HG03469 (cell line): ENCODE data around the gene CAMTA1.

Source experiments
- ATAC-seq: cut with Tn5 transposase; IDR thresholded peaks from one replicate; pipeline ENCODE4 v1.9.1; 2021; ENCODE audit warnings: mild to moderate bottlenecking, moderate library complexity, moderate number of reproducible peaks; ENCODE audit not compliant: unreplicated experiment

Gene CAMTA1

DNA sequence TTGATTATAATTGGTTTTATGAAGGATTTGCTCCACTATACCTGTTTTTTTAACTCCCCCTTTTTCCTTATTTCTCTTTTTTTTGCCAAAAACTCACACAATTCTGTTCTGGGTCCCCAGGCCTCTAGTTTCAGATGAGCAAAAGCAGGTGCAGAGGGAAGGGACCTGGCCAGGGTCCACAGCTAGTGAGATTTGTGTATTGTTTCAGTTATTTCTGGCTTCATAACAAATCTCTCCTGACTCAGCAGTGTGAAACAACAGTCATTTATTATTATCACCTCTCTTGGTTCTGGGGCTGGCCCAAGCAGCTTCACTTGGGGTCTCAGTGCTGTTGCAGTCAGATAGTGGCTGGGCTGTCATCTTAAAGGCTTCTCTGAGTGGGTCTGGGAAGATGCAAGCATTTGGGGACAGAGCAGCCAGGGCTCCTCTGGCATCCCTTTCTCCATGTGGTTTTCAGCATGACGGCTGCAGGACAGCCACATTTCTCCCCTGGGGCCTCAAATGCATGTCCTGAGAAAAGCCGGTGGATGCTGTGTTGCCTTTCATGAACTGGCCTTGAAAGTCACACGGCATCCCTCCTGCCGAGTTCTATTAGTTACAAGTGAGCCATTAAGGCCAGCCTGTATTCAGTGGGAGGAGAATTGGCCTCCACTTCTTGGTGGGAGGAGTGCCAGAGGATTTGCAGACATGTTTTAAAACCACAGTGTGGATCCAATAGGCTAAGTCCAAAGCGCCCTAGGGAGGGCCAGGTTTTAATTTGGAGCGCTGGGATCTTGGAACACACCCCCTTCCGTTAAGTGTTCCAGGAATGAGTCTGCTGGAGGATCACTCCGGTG is 137.1 kb downstream of the CAMTA1 start:
- ATAC-seq = no peak

DNA sequence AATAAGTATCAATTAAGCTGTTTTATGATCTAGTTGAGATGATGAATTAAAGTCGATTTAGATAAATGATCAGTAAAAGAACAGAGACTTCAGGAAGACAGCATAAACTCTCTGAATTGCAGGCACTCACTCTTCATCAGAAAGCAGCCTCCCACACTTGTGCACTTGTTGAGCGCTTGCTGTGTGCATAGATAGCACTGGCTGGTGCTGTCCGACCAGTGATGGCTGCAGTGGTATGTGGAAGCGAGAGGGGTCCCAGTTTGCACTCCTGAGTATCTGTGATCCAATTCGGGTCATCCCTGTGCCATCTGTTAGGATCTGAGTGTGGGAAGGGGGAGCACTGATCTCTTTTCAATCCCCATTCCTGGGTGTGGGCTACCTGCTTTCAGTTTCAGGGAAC is 137.8 kb downstream of the CAMTA1 start:
- ATAC-seq = no peak

DNA sequence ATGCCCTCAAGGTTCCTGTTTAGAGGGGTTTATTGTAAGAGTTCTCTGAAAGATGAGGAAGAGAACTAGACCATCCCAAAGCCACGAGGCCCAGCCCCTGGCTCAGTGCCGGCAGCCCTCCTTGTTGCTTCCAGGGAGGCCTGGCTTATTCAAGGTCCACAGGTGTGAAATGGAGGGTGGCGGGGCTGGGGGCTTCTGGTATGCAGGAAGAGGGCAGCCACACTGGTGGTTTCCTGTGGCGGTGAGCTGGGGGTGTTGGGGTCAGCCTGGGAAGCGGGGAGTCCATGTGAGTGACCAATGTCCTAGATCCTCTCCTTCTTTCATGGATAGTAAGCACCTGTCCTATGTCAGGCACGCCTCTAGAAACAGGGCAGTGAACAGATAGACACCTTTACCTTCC is 138.2 kb downstream of the CAMTA1 start:
- ATAC-seq = no peak

DNA sequence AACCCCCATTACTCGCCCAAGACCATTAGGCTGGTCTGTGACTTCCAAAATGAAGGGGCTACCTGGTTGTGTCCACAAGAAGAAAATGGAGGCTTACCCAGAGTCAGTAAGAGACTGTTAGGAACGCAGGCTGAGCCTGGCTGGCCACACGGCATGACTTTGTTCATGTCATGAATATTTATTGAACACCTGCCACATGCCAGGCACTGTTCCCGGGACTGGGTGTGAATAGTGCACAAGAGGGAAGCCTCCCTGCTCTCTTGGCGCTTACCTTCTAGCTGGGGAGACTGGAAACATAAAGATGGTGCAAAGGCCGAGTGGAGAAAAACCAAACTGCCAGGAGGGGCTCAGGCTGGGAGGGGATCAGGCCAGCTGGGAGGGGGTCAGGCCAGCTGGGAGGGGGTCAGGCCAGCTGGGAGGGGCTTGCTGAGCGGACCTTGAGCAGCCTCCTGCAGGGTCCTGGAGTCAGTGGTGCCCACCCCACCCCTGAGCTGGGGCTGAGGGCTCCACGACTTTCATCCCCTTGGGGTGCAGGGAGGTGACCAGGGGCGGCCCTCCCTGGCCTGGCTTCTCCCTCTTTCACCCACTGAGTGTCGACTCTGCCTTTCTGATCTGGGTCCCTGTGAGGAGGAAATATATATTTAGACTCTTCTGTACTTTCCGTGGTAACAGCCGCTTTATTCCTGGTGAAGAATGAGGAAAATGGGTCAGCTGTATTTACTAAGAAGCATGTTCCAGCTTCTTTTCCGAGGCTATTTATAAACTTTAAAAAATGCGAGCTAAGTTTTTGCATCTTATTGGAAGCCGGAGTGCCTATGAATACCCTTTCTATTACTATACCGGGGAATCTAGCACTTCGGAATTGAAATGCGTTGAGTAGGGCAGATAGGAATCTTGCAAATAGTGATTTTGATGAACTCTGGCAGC is 139.0 kb downstream of the CAMTA1 start:
- no peak for ATAC-seq

DNA sequence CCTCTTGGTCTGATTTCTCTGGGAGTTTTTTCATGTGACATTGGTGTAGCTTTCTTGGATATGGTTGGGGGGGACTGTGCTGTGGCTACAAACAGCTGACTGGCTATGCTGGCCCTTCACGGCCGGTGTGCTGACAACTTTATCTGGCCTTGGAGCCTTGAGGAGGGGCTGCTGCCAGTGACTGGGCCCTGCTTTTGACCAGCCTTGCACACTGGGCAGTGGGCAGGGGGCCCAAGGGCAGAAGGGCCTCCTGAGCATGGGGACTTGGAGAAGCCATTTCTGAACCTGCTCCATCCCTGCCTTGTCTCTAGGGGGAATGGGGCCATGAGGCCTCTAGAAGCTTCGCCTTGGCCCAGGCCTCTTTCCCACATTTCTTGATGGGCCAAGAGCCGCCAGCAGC is 139.6 kb downstream of the CAMTA1 start:
- ATAC-seq = no peak

DNA sequence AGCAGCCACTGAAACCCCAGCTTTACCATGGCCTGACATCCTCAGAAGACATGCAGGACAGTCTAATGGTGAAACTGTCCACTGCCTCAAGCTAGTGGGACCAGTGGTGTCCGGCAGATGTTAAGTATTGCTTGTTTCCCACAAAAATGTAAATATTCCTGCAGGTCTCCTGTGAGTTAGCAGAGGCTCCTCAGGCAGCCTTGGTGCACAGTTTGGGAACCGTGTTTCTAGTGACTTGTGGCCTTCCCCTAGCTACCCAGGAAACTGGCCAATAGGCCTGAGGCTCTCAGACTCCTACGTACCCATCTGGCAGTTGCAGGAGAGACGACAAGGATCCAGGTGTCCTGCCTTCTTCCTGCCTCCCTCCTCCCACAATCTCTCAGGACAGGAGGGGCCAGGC is 142.4 kb downstream of the CAMTA1 start:
- no peak for ATAC-seq

DNA sequence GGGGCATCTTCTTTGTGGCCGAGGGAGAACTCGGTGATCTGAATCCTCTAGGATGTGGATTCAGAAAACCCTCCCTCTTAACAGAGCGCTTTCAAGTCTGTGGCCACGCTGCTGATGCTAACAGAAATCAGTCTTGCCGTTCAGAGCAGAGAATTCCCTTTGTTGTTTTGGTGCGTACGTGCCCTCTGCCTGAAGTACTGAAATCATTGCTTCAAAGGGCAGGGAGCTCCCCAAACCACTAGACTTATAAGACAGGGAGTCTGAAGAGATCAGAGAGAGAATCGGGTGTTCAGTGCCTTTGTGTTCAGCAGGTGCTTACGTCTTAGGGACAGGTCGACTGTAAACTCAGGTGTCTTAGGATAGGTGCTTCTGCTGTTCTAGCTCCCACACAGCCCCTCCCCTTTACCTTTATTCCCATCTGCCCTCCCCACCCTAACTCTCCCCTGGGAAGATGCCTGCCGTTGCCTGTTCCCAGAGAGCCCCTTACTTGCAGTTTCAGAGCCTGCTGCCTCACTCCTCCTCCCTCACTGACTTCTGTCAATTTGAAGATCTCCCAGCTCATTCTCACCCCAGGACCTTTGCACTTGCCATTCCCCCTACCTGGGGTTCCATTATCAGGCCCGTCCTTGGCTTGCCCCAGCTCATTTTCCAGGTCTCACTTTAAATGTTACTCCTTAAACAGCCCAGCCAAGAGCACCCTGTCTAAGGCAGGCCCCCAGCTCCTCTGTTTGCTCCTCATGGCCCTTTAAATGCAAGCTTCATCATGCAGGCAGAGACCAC is 143.0 kb downstream of the CAMTA1 start:
- no peak for ATAC-seq

DNA sequence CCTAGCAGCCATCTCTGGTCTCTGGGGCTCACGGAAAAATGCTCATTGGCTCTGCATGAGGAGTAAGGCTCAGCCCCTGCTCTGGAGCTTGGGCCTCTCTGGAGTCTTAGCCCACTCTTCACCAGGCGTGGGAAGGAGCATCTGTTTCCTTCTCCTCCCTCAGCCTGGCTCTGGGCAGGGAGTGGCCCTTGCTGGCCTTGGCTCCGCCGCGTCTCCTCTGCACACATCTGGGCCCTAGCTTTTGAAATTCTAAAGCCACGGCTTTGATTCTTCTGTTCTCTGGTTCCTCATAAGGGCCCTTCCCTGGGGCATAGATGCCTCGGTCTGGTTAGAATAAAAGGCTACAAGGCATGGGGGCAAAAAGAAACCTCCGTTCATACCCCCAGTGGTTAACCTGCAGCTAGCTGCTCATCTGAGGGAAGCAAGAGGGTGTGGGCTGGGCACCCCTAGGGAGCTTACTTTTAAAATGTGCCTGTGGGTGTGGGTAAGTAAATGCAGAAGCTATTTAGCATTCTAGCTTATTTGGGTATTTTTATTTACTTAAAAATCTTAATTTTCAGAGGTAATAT is 145.6 kb downstream of the CAMTA1 start:
- ATAC-seq = no peak

DNA sequence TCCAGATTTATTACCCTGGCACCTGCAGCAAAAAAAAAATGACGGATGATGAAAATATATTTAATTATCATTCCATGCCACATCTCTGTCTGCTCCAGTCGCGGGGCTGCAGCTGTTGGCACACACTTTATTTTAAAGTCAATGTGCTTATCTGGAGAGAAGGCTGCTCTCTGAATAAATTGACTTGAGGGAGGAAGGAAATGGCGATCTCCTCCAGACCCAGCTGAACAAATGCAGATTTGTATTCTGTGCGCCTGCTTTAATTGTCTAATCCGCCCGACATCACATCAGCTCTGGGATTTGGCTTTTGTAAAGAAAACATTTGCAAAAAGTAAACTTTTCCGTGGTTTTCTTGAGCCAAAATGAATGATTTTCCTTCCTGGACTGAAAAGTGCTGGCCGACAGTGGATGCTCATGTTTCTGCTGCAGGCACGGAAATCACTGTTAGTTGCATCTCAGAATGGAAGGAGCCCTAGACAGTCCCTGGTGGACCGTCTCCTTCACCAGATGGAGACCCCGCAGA is 150.2 kb downstream of the CAMTA1 start:
- ATAC-seq = no peak

DNA sequence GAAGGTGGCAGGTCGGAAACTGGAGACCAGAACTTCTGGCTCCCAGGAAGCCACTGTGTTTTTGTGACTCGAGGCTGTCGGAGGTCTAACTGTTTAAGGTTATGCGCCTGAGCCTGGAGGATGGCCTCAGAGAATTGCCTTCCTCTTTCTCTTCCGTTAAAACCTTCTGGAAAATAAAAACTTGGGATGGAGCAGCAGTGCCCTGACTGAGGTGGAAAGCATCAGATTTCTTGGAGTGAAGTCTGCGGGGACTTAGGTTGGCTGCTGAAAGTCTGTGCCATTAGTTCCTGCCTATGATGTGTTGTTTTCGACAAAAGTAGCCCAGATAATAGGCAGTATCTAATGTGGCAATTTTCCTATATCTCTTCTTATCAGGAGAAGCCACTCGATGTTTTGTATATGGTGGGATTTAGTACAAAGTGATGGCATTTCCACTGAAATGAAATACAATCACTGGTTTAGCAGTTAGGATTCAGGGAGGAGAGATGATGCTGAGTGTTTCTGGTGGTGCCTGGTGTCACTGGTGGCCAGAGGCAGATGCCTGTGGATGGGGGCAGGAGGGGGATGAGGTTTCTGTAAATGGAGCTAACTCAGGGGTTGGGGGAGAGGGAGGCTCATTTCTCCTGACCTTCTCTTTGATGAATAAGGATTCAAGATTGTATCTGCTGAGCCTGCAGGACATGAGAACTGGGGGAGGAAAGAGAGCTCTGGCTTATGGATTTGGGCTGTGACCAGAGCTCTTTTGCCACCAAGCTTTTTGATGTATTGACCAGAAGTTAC is 150.8 kb downstream of the CAMTA1 start:
- ATAC-seq = no peak

DNA sequence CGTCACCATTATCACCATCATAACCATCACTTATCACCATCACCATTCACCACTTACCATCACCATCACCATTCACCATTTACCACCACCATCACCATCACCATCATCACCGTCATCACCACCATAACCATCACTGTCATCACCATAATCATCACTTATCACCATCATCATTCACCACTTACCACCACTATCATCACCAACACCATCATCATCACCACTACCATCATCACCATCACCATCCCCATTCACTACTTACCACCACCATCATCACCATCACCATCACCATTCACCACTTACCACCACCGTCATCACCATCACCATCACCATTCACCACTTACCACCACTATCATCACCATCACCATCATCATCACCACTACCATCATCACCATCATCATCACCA is 151.8 kb downstream of the CAMTA1 start:
- no peak for ATAC-seq

DNA sequence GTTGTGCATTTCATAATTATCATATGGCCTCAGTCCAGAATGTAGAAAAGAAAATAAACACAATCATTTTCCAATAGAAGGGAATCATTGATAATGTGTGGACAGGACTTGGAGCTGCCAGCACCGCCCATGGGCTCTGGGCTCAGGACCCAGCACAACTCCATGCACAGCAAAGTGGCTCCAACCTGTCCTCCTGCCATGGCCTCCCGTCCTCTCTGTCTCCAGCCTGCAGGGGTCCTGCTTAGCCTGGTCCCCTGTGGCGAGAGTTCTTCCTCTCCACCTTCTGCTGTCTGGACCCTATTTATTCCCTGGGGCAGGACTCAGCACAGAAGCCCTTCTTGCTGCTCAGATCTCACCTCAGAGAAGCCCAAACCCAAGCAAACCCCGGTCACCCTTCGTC is 154.1 kb downstream of the CAMTA1 start:
- ATAC-seq = no peak

DNA sequence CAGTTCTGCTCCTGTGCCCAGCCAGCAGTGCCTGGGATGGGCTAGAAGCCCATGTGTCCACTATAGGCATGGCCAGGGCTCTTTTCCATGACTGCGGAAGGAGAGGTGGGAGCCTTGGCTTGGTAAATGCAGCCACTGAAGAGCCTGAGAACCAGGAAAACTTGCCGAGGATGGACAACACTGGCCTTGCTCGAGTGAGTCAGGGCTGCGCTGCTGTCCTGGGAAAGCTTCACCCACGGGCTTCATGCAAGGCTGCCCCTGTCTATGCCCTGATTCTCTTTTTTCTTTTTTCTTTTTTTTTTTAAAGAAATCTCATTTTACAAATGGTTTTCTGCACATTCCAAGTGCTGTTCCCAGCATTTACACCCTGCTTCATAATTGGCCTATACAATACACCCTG is 156.5 kb downstream of the CAMTA1 start:
- ATAC-seq = no peak

DNA sequence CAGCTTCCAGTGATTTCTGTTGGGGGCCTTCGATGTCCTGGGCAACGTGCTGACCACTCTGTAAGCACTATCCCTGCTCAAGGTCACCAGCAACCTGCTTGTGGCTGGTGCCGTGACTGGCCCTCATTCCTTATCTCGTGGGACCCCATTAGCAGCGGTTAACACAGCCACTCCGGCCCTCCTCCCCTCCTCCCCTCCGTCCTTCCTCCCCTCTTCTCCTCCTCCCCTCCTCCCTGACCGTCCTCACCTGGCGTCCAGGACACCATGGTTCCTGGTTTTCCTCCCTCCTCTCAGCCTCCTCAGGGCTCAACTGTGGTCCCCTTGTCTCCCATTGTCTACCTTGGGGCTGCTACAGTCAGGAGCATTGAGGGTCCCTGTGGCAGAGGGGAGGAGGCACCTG is 157.7 kb downstream of the CAMTA1 start:
- no peak for ATAC-seq

DNA sequence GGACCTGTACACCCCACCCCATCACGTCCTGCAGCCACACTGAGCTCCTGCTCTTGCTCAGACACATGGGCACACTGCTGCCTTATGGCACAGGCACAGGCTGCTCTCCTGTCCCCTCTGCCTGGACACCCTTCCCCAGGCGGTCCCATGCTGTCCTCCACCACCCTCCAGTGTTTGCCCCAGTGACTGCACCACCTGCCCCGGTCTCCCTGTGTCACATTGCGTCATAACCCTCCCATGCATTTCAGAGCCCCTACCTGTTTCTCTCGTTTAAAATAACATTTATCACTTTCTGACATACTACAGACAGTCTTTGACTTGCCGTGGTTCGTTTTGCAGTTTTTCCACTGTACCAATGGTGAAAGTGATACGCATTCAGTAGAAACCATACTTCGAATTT is 159.2 kb downstream of the CAMTA1 start:
- no peak for ATAC-seq

DNA sequence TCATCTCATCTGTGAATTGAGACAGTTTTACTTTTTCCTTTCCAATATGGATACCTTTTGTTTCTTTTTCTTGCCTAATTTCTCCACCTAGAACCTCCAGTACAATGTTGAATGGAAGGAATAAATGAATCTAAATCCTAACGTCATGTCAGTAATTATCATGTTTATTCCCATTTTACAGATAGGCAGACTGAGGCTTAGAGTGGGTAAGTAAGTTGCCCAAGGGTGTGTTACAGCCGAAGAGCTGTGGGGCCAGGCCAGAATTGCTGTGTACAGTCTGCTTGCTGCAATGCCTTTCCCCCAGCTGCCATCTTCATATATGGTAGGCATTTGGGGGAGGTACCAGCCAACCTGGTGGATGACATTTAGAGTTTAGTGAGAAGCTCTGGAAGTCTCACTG is 162.7 kb downstream of the CAMTA1 start:
- ATAC-seq = no peak

DNA sequence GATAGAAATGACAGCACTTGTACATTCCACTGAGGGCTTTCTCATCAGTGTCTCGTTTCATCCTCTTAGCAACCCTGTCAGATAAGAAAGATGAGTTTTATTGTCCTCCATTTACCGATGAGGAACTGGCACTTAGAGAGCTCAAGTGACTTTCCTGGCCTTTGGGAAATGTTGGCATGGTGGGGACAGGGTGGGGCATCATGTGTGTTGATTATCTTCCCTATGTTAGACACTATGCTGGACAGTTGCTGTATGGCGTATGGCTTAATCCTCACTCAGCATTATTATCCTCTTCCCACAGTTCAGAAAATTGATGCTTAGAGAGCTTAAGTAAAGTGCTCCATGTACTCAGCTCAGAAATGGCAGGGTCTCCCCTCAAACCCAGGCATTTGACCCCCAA is 163.2 kb downstream of the CAMTA1 start:
- no peak for ATAC-seq

DNA sequence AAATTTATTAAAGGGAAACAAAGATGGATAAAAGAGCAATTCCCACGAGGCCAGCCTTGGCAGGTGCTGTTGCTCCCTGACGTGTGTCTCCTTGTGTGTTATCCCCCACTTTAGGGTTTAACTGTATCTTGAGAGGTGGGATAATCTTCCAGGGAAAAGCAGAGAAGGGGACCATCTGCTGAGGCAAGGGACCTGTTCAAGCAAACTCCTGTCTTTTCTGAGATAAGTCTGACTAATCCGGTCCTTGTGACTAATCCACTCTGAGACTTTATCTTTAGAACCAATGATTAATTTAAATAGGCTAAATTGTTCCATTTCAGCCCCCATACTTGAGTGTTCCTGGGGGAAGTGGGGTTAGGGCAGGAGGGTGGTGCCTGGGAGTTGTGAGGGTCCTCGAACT is 163.6 kb downstream of the CAMTA1 start:
- ATAC-seq = no peak

DNA sequence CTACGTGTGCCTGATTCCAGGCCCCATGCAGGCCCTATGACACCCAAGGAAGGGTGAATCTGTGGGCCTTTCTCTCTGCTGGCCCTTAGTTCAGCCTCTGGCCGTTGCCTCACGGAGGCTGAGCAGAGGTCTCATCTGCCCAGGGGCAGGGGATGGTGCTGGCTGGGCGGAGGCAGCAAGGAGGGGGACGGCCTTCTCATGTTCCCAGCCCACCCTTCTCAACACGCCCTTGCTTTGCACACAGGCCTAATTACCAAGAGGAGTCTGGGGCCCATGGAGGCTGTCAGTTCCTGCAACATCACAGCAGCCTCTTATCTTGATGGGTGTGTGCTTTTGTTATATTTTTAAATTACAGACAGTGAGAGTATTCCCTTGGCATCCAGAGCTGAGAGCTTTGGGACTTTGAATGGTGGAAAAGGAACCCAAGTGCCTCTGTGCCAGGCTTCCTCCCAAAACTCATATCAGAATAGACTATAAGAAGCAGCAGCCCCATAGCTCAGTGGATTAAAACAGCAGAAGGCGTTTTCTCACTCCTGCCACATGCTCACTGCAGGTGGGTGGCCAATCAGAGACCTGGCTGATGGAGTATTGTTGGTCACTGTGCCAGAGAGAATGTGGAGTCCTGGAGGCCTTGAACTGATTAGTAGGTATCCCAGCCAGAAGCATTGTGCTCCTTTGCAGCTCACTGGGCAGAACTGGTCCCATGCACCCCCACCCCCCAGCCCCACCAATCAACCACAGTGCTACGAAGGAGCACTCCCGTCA is 164.9 kb downstream of the CAMTA1 start:
- no peak for ATAC-seq
